NCI-H2171 (cell line): ENCODE results near the gene PKD2L2.
"Not testable (repeated sequence)": the region's sequence is repeated elsewhere in the genome, so short reads cannot be mapped to it uniquely, and the experiment has no call there.

Experiments
- DNase-seq: peaks from one replicate; lab custom pipeline; 2025; lab: John Stamatoyannopoulos, UW

The PKD2L2 gene

DNA sequence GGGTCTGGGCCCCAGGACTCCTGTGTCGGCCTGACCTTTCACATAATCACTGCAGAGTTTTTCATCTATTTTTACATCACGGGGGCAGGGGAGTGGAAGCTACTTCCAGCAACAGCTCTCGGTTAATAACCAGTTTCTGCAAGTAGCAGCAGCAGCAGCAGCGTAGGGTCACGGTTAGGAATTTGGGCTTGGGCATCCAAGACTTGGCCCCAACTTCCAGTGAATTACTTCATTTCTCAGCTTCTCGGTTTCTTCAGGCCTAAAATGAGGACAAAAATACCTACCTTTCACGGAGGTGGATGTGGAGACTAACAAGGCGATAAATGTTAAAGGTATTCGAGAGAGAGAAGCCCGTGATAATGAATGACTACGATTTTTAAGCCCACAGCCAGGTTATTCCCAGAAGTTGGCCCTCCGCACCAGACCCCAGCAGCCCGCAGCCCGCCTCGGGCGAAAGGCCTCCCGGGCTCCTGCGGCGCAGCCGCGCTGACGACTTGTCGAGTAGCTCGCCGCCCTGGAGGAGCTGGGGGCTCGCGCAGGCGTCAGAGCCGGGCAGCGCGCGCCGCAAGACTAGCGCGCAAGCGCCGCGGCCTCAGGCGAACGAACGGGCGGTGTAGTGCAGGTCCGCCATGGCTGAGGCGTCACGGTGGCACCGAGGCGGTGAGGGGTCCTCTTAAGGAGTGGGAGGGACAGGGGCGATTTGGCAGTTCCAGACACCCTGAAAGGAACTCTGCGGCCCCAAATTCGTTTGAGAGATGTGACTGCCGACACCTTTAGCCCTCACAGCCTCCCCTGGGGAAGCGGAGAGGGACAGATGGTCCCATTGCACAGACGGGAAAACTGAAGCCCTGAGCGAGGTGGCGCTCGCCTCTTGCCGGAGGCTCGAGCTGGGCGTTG, at the start of gene PKD2L2:
TSS of gene PKD2L2 (plus strand) at position 595 of the 897 bp plus-strand sequence. CDS start at position 630, 35 bp downstream.
- DNase-seq = no peak

DNA sequence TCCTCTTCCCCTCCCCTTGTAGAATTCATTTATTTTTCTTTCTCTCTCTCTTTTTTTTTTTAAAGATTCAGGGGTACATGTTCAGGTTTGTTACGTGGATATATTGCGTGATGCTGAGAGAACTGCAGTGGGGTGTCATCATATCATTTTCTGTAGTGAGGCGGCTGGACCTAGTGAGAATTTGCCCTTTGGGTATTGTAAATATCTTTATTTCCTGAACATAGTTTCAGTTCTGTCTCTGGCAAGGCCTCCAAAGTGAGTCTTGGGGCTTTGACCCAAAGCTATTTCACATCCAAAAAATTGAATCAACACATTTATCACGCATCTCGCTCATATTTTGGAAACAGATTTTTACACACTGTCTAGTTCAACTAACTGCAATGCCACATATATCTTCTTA, 47.0 kb upstream of the PKD2L2 start:
- no peak for DNase-seq

DNA sequence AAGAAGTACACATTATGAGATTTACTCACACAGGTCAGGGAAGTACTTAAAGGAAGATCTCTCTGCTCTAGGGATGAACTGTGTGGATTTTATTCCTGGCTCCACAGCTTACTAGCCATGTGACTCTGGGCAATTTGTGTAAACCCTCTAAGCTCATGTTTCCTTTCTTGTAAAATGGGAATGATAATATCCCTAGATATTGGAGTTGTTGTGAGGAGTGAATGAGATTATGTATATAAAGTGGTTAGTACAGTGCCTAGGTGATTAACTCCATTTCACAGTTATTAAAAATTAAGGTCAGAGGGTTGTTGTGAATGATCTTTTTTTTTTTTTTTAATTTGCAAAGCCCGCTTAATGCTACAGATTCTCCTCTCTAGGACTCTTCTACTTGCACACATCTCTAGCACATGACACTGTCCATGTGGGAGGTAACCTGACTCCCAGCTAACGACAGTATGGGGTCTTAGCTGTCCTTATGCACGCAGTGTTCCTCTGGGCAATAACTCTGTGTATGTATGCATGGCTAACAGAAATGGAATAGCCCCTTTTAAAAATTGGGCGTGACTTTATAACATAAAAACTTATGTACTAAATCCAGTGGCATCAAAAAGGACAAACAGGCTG, 45.5 kb upstream of the PKD2L2 start:
- DNase-seq = no peak

DNA sequence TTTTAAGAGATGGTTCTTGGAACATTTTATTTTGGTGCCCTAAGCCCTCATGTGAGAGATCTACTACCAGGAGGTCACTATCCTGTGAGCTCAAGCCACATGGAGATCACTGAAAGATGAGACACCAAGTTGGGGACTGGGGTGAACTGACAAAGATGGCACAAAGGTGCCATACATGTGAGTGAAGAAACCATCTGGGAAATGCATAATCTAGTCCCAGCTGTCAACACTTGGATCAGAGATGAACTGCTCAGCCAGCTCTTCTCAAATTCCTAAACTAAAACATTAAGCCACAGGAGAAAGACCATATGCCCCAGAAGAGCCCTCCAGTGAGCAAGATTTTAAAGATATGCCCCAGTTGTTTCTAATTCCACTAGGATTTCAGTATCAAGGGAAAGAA, 43.8 kb upstream of the PKD2L2 start:
- DNase-seq = no peak

DNA sequence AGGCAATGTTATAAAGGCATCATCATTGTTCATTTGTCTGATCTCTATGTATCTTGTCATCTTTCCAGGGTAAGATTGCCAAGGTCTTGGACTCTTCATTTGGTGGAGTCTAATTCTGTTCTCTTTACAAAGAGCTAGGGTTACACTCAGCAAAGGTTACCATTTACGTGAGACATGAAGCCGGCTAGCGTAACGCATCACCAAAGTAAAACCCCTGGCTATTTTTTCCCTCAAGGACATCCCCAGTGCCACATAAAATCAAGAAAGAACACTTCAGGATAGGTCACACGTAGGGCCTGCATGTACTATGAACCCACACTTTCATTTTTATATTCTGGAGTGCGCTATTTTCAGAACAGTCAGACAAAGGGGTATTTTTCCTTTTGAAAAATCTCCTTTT, 41.6 kb upstream of the PKD2L2 start:
- no peak for DNase-seq

- not testable (repeated sequence) for DNase-seq
Observed at GRCh38 chr5:137853165-137853564, 36.1 kb upstream of the PKD2L2 start.

GRCh38 chr5:137856201-137856600, 33.1 kb upstream of the PKD2L2 start:
- DNase-seq = no peak

DNA sequence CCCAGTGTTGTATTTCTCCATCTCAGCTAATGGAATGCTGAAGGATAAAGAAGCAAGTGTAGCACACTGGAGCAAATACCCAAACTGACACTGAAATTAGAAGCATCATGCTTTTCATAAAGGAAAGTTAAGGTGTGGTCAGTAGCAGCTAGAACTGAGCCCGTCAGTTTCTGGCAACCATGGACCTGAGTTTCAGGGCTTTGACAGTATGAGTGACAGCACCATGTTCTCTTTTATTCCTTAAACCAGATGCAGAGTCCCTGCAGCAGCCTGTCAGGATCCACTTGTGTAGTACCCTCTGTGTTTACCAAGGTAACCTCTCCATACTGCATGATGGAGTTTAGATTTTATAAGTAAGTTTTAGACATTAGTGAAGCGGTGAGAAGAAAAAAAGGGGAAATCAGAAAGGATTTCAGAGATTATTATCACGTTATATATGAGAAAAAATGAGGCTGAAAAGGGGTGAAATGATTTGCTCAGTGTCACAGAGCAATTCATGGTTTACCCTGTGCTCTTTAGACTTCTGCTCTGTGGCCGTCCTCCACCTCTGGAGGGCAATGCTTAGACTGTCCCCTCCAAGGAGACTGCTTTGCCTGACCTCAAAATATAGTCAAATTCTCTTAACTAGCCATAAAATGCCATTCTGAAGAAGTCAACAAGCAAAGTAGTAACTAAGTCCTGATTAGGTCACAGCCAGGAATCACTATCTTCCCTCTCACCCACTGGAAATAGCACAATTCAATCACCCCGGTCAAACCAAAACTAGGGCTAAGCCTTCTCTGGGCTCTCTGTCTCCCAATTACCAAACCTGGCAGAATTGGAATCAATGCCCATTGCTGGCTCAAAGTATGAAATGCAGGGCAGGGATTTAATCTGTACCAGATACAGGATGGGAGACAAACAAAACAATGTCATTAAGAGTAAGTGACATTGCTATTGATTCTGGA, 32.1 kb upstream of the PKD2L2 start:
- DNase-seq = no peak

DNA sequence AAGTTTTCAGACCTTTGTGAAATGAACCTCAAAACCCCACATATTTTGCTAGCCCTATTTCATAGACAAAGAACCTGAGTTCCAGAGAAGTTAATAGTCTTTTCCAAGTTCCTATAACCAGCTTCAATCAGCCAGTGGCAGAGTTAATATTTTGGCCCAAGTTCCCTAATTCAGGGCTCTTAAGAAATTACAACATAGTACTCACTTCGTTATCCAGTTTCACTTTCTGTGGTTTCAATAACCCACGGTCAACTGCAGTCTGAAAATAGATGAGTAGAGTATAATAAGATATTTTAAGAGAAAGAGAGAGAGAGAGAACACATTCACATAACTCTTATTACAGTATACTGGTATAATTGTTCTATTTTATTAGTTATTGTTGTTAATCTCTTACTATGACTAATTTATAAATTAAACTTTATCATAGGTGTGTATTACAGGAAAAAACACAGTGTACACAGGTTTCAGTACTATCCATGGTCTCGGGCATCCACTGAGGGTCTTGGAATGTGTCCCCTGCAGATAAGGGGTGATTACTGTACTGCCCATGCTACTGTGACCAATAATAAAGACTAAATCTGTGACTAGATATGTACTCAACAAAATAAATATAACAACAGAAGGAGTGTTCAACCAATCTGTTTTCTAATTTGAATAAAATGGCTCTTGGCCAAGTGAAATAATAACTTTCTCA, 30.9 kb upstream of the PKD2L2 start:
- DNase-seq = no peak

DNA sequence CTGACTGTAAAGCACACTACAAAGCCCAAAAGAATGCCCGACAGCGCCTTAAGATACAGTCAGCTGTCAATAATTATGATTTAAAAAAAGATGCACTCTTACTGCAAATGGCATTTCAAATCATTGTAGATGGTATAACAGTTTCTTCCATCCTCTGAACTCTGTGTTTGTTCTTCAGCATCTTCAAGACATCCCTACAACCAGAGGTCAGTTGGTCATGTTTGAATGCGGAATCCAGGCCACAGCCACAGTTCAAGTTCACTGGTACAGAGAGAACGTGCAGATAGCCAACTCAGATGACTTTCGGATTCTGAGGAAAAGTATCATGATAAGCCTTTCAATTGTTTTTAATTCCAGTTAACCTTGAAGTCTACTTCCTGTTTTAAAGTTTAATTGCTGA, 30.3 kb upstream of the PKD2L2 start:
- no peak for DNase-seq

- DNase-seq = no peak
Observed at GRCh38 chr5:137862251-137862650, 27.0 kb upstream of the PKD2L2 start.

GRCh38 chr5:137863653-137864052, 25.6 kb upstream of the PKD2L2 start:
- DNase-seq = not testable (repeated sequence)

DNA sequence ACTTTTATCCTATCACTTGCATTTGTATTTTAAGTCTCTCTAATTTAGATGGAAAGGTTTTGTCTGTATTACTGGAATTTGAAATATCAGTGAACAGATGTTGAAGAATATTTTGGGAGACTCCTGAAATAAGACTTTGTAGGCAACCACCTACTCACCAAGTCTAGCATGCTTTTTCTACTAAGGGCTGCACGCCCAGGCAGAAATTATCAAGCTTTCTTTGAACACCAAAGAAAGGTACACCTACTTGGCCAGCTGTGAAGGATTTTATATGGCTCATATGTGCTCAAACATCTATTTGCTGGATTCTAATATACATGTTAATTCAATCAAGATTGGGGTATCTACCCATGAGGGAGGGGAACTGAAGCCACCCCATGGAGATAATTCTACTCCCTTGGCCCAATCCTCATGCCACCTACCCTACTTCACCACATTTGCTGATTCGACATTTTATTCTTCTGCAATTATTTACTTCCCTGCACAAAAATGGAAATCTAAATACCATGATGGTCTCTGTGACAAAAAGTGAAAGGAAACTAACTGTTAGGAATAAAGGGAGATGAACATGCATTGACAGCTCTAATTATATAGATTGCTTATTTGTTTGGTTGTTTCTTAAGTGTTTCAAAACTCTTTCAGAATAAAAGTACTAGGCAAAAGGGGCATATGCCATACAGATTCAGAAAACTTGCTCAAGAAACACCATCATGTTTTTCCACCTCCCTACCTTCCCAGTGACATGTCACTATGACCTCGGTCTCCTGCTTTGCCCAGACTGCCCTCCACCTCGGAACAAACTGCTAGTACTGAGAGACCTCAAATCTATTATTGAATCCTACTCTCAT, 22.5 kb upstream of the PKD2L2 start:
- no peak for DNase-seq

GRCh38 chr5:137867664-137868063, 21.6 kb upstream of the PKD2L2 start, which contains the start of gene MYOT:
TSS of gene MYOT (plus strand) at chr5:137867860. CDS start at chr5:137870652, 2,792 bp downstream.
- no peak for DNase-seq

GRCh38 chr5:137870647-137871339, 18.5 kb upstream of the PKD2L2 start:
- no peak for DNase-seq

- DNase-seq = no peak
Observed at GRCh38 chr5:137871571-137871970, 17.7 kb upstream of the PKD2L2 start.

DNA sequence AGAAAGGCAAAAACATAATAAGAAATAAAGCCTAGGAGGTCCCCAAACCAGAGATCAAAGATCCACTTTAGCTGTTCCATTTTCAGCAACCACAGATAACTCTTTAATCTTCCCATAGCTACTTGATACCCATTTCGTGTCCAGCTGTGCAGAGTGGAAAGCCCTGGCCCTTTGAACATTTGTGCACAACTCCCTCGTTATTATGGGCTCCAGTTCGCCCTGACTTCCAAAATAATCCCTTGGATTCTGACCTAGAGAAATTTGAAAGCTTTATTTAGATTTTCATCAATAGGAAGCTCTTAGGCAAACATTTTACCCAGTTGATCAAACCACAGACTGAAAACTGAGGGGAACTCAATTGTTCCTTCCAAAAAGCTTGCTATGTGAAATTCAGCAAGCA, 16.8 kb upstream of the PKD2L2 start:
- no peak for DNase-seq

GRCh38 chr5:137876101-137876500, 13.2 kb upstream of the PKD2L2 start:
- no peak for DNase-seq

- no peak for DNase-seq
Observed at GRCh38 chr5:137880313-137880712, 8.9 kb upstream of the PKD2L2 start.

GRCh38 chr5:137887831-137888230, 1.4 kb upstream of the PKD2L2 start:
- no peak for DNase-seq
